ENCODE results near the gene CNTN1. TPM values are rescaled to one million over a fixed set of nuclear protein-coding genes. Genes with fewer than 3 reads are reported as not detected.
"Not testable (repeated sequence)": the region's sequence is repeated elsewhere in the genome, so short reads cannot be mapped to it uniquely, and the experiment has no call there.

CNTN1 gene
- total RNA-seq, 5 donors from 2014 or later (not counting 1 experiment from before 2014, with no cell fraction given), result not detected

GRCh38 chr12:40730281-40730680 is 38.0 kb downstream of the CNTN1 start:
- Histone ChIP-seq H3K4me3 (ENCODE audit: control insufficient read depth in 1 of 2, extremely low read depth in 1 of 2, low read length in 1 of 2) (no peak overlapping the region), H3K36me3 (ENCODE audit: control insufficient read depth in 2 of 2, extremely low read depth in 1 of 2, insufficient read depth in 1 of 2, low read length in 1 of 2) (no peaks in the 10 kb centered on the region), H3K4me1 (ENCODE audit: control insufficient read depth in 1 of 2, extremely low read depth in 1 of 2, insufficient read depth in 2 of 2, low read length in 2 of 2) (no peaks in the 10 kb centered on the region), H3K27me3 (replicated peaks in 1 of 2; ENCODE audit: control insufficient read depth in 2 of 2, extremely low read depth in 1 of 2, insufficient read depth in 2 of 2, low read length in 1 of 2) (no peaks in the 10 kb centered on the region), H3K9me3 (no peaks in the 10 kb centered on the region), H3K27ac (ENCODE audit: low read length) (no peak overlapping the region)
- ATAC-seq (replicated peaks in 1 of 4), result no peak
- no peaks in the 10 kb centered on the region for H3K27me3 Mint-ChIP-seq
- H3K36me3 Mint-ChIP-seq, result no peaks in the 10 kb centered on the region
- ChIA-PET POLR2A (no interaction called here), CTCF (no interaction called here)
- H3K9me3 Mint-ChIP-seq, result peaks cover 0 to 3% (median 3%) of the 10 kb centered on the region in 3 donors
- H3K4me1 Mint-ChIP-seq, result no peaks in the 10 kb centered on the region
- whole genome bisulfite sequencing (ENCODE audit: insufficient coverage), result no CpG with 5 or more reads among the region's 1 CpG
- no peak overlapping the region for H3K27ac Mint-ChIP-seq
- no peak for DNase-seq
- H3K4me3 Mint-ChIP-seq, result no peak overlapping the region

- H3K9me3 ChIP-seq, result no peaks in the 10 kb centered on the region
These were observed 41.6 kb downstream of the CNTN1 start for GRCh38 chr12:40733871-40734270.

GRCh38 chr12:40734276-40734675 is 42.0 kb downstream of the CNTN1 start:
- no peak overlapping the region for H3K4me3 ChIP-seq (ENCODE audit: control insufficient read depth in 1 of 2, extremely low read depth in 1 of 2, low read length in 1 of 2)
- ChIA-PET POLR2A (no interaction called here), CTCF (no interaction called here)
- H3K27me3 ChIP-seq (replicated peaks in 1 of 2; ENCODE audit: control insufficient read depth in 2 of 2, extremely low read depth in 1 of 2, insufficient read depth in 2 of 2, low read length in 1 of 2), result no peaks in the 10 kb centered on the region
- no peak for DNase-seq
- no peaks in the 10 kb centered on the region for H3K36me3 ChIP-seq (ENCODE audit: control insufficient read depth in 2 of 2, extremely low read depth in 1 of 2, insufficient read depth in 1 of 2, low read length in 1 of 2)
- no CpG with 5 or more reads among the region's 3 CpGs for WGBS (ENCODE audit: insufficient coverage)
- Mint-ChIP-seq H3K4me1 (no peaks in the 10 kb centered on the region), H3K4me3 (no peak overlapping the region), H3K27me3 (no peaks in the 10 kb centered on the region), H3K36me3 (no peaks in the 10 kb centered on the region), H3K27ac (no peak overlapping the region), H3K9me3 (no peaks in the 10 kb centered on the region)
- H3K27ac ChIP-seq (ENCODE audit: low read length), result no peak overlapping the region
- no peaks in the 10 kb centered on the region for H3K9me3 ChIP-seq
- no peaks in the 10 kb centered on the region for H3K4me1 ChIP-seq (ENCODE audit: control insufficient read depth in 1 of 2, extremely low read depth in 1 of 2, insufficient read depth in 2 of 2, low read length in 2 of 2)
- ATAC-seq (replicated peaks in 1 of 4), result no peak

More at GRCh38 chr12:40733871-40734270, 41.6 kb downstream of the CNTN1 start:
- Histone ChIP-seq H3K4me1 (ENCODE audit: control insufficient read depth in 1 of 2, extremely low read depth in 1 of 2, insufficient read depth in 2 of 2, low read length in 2 of 2) (no peaks in the 10 kb centered on the region), H3K27ac (ENCODE audit: low read length) (no peak overlapping the region), H3K4me3 (ENCODE audit: control insufficient read depth in 1 of 2, extremely low read depth in 1 of 2, low read length in 1 of 2) (no peak overlapping the region), H3K27me3 (replicated peaks in 1 of 2; ENCODE audit: control insufficient read depth in 2 of 2, extremely low read depth in 1 of 2, insufficient read depth in 2 of 2, low read length in 1 of 2) (no peaks in the 10 kb centered on the region), H3K36me3 (ENCODE audit: control insufficient read depth in 2 of 2, extremely low read depth in 1 of 2, insufficient read depth in 1 of 2, low read length in 1 of 2) (no peaks in the 10 kb centered on the region)
- DNase-seq (no peak), ATAC-seq (replicated peaks in 1 of 4) (no peak)
- Mint-ChIP-seq H3K36me3 (no peaks in the 10 kb centered on the region), H3K27me3 (no peaks in the 10 kb centered on the region), H3K27ac (no peak overlapping the region), H3K9me3 (no peaks in the 10 kb centered on the region), H3K4me3 (no peak overlapping the region), H3K4me1 (no peaks in the 10 kb centered on the region)
- ChIA-PET CTCF (no interaction called here), POLR2A (no interaction called here)

- CTCF ChIA-PET, result no interaction called here
- ATAC-seq (replicated peaks in 1 of 4), result no peak
- Histone ChIP-seq H3K4me3 (ENCODE audit: control insufficient read depth in 1 of 2, extremely low read depth in 1 of 2, low read length in 1 of 2) (no peak overlapping the region), H3K4me1 (ENCODE audit: control insufficient read depth in 1 of 2, extremely low read depth in 1 of 2, insufficient read depth in 2 of 2, low read length in 2 of 2) (no peaks in the 10 kb centered on the region), H3K27me3 (replicated peaks in 1 of 2; ENCODE audit: control insufficient read depth in 2 of 2, extremely low read depth in 1 of 2, insufficient read depth in 2 of 2, low read length in 1 of 2) (no peaks in the 10 kb centered on the region), H3K27ac (ENCODE audit: low read length) (no peak overlapping the region), H3K9me3 (no peaks in the 10 kb centered on the region), H3K36me3 (ENCODE audit: control insufficient read depth in 2 of 2, extremely low read depth in 1 of 2, insufficient read depth in 1 of 2, low read length in 1 of 2) (no peaks in the 10 kb centered on the region)
- no peak overlapping the region for H3K27ac Mint-ChIP-seq
- POLR2A ChIA-PET, result no interaction called here
- H3K4me1 Mint-ChIP-seq, result no peaks in the 10 kb centered on the region
- no peaks in the 10 kb centered on the region for H3K27me3 Mint-ChIP-seq
- no CpG with 5 or more reads among the region's 3 CpGs for WGBS (ENCODE audit: insufficient coverage)
- no peak for DNase-seq
- peaks cover 0 to 2% (median under 1%) of the 10 kb centered on the region in 3 donors for H3K9me3 Mint-ChIP-seq
- no peaks in the 10 kb centered on the region for H3K36me3 Mint-ChIP-seq
- H3K4me3 Mint-ChIP-seq, result no peak overlapping the region
These were observed 43.5 kb downstream of the CNTN1 start for GRCh38 chr12:40735551-40736230.

- H3K27me3 ChIP-seq (replicated peaks in 1 of 2; ENCODE audit: control insufficient read depth in 2 of 2, extremely low read depth in 1 of 2, insufficient read depth in 2 of 2, low read length in 1 of 2); H3K36me3 Mint-ChIP-seq; H3K4me3 Mint-ChIP-seq; POLR2A ChIA-PET; CTCF ChIA-PET; H3K27ac Mint-ChIP-seq; H3K4me1 Mint-ChIP-seq; H3K4me1 ChIP-seq (ENCODE audit: control insufficient read depth in 1 of 2, extremely low read depth in 1 of 2, insufficient read depth in 2 of 2, low read length in 2 of 2); H3K27me3 Mint-ChIP-seq; DNase-seq; H3K9me3 Mint-ChIP-seq; H3K27ac ChIP-seq (ENCODE audit: low read length); ATAC-seq (replicated peaks in 1 of 4); H3K36me3 ChIP-seq (ENCODE audit: control insufficient read depth in 2 of 2, extremely low read depth in 1 of 2, insufficient read depth in 1 of 2, low read length in 1 of 2); H3K9me3 ChIP-seq; H3K4me3 ChIP-seq (ENCODE audit: control insufficient read depth in 1 of 2, extremely low read depth in 1 of 2, low read length in 1 of 2): not testable (repeated sequence)
- WGBS (ENCODE audit: insufficient coverage), result 65% methylated on average over 4 of the region's 4 CpGs
These were observed 45.2 kb downstream of the CNTN1 start for GRCh38 chr12:40737416-40737815.

- ChIA-PET CTCF (no interaction called here), POLR2A (no interaction called here)
- peaks cover 4 to 13% (median 11%) of the 10 kb centered on the region in 3 donors for H3K9me3 Mint-ChIP-seq
- Histone ChIP-seq H3K9me3 (no peaks in the 10 kb centered on the region), H3K36me3 (ENCODE audit: control insufficient read depth in 2 of 2, extremely low read depth in 1 of 2, insufficient read depth in 1 of 2, low read length in 1 of 2) (no peaks in the 10 kb centered on the region), H3K27ac (ENCODE audit: low read length) (no peak overlapping the region), H3K27me3 (replicated peaks in 1 of 2; ENCODE audit: control insufficient read depth in 2 of 2, extremely low read depth in 1 of 2, insufficient read depth in 2 of 2, low read length in 1 of 2) (no peaks in the 10 kb centered on the region), H3K4me3 (ENCODE audit: control insufficient read depth in 1 of 2, extremely low read depth in 1 of 2, low read length in 1 of 2) (no peak overlapping the region), H3K4me1 (ENCODE audit: control insufficient read depth in 1 of 2, extremely low read depth in 1 of 2, insufficient read depth in 2 of 2, low read length in 2 of 2) (no peaks in the 10 kb centered on the region)
- no peaks in the 10 kb centered on the region for H3K36me3 Mint-ChIP-seq
- no peak overlapping the region for H3K27ac Mint-ChIP-seq
- DNase-seq, result no peak
- no peaks in the 10 kb centered on the region for H3K27me3 Mint-ChIP-seq
- no peaks in the 10 kb centered on the region for H3K4me1 Mint-ChIP-seq
- H3K4me3 Mint-ChIP-seq, result no peak overlapping the region
- ATAC-seq (replicated peaks in 1 of 4), result no peak
These were observed 46.6 kb downstream of the CNTN1 start for GRCh38 chr12:40738856-40739255.

- Mint-ChIP-seq H3K4me3 (no peak overlapping the region), H3K27ac (no peak overlapping the region), H3K27me3 (no peaks in the 10 kb centered on the region), H3K4me1 (no peaks in the 10 kb centered on the region), H3K36me3 (no peaks in the 10 kb centered on the region), H3K9me3 (peaks cover 5 to 20% (median 13%) of the 10 kb centered on the region in 3 donors)
- H3K9me3 ChIP-seq, result no peaks in the 10 kb centered on the region
- no CpG with 5 or more reads among the region's 2 CpGs for WGBS (ENCODE audit: insufficient coverage)
- no peaks in the 10 kb centered on the region for H3K27me3 ChIP-seq (replicated peaks in 1 of 2; ENCODE audit: control insufficient read depth in 2 of 2, extremely low read depth in 1 of 2, insufficient read depth in 2 of 2, low read length in 1 of 2)
- ATAC-seq (replicated peaks in 1 of 4) (no peak), DNase-seq (no peak)
- H3K4me1 ChIP-seq (ENCODE audit: control insufficient read depth in 1 of 2, extremely low read depth in 1 of 2, insufficient read depth in 2 of 2, low read length in 2 of 2), result no peaks in the 10 kb centered on the region
- CTCF ChIA-PET, result no interaction called here
- H3K4me3 ChIP-seq (ENCODE audit: control insufficient read depth in 1 of 2, extremely low read depth in 1 of 2, low read length in 1 of 2), result no peak overlapping the region
- POLR2A ChIA-PET, result no interaction called here
- H3K36me3 ChIP-seq (ENCODE audit: control insufficient read depth in 2 of 2, extremely low read depth in 1 of 2, insufficient read depth in 1 of 2, low read length in 1 of 2), result no peaks in the 10 kb centered on the region
- H3K27ac ChIP-seq (ENCODE audit: low read length), result no peak overlapping the region
These were observed 49.8 kb downstream of the CNTN1 start for GRCh38 chr12:40742041-40742440.

Data from T-cell (primary cell).